GM19395 (cell line): Measurements from ENCODE around the gene CKAP2.
"Not testable (repeated sequence)": the region's sequence is repeated elsewhere in the genome, so short reads cannot be mapped to it uniquely, and the experiment has no call there.

ENCODE experiments used
- ATAC-seq: cut with Tn5 transposase; IDR thresholded peaks from one replicate; pipeline ENCODE4 v1.9.1; 2021; ENCODE audit warnings: mild to moderate bottlenecking, moderate library complexity; ENCODE audit not compliant: unreplicated experiment

The CKAP2 gene

GRCh38 chr13:52451135-52451804, 4.0 kb upstream of the CKAP2 start:
- ATAC-seq: no peak

- no peak for ATAC-seq
Measured at GRCh38 chr13:52452470-52452869, 2.8 kb upstream of the CKAP2 start.

- ATAC-seq: peak; percentile 32
Measured at GRCh38 chr13:52454459-52454819, 839 bp upstream of the CKAP2 start.

- peak; percentile 40 for ATAC-seq
Measured at GRCh38 chr13:52455677-52456041, 381 bp downstream of the CKAP2 start.

GRCh38 chr13:52459668-52460067, 4.4 kb downstream of the CKAP2 start:
- no peak for ATAC-seq

- no peak for ATAC-seq
Measured at GRCh38 chr13:52461265-52461664, 6.0 kb downstream of the CKAP2 start.

GRCh38 chr13:52463526-52463925, 8.2 kb downstream of the CKAP2 start:
- ATAC-seq: no peak

GRCh38 chr13:52468487-52468886, 13.2 kb downstream of the CKAP2 start:
- not testable (repeated sequence) for ATAC-seq

GRCh38 chr13:52480677-52481428, 25.6 kb downstream of the CKAP2 start:
- ATAC-seq: not testable (repeated sequence)

GRCh38 chr13:52487078-52487477, 31.8 kb downstream of the CKAP2 start:
- ATAC-seq: not testable (repeated sequence)

- ATAC-seq: not testable (repeated sequence)
Measured at GRCh38 chr13:52488763-52489162, 33.5 kb downstream of the CKAP2 start.

- not testable (repeated sequence) for ATAC-seq
Measured at GRCh38 chr13:52491015-52491414, 35.7 kb downstream of the CKAP2 start.

- ATAC-seq: not testable (repeated sequence)
Measured at GRCh38 chr13:52494241-52494640, 39.0 kb downstream of the CKAP2 start.

GRCh38 chr13:52497979-52498378, 42.7 kb downstream of the CKAP2 start:
- ATAC-seq: peak; percentile 83

GRCh38 chr13:52502277-52502676, 47.0 kb downstream of the CKAP2 start:
- not testable (repeated sequence) for ATAC-seq

GRCh38 chr13:52505843-52506242, 50.6 kb downstream of the CKAP2 start:
- not testable (repeated sequence) for ATAC-seq

- not testable (repeated sequence) for ATAC-seq
Measured at GRCh38 chr13:52509532-52509931, 54.3 kb downstream of the CKAP2 start.

- not testable (repeated sequence) for ATAC-seq
Measured at GRCh38 chr13:52510221-52510797, 55.0 kb downstream of the CKAP2 start.

- not testable (repeated sequence) for ATAC-seq
Measured at GRCh38 chr13:52511598-52511997, 56.3 kb downstream of the CKAP2 start.

GRCh38 chr13:52513957-52514596, 58.8 kb downstream of the CKAP2 start:
- not testable (repeated sequence) for ATAC-seq

- ATAC-seq: not testable (repeated sequence)
Measured at GRCh38 chr13:52523323-52523722, 68.0 kb downstream of the CKAP2 start.
